Kidney epithelial cell (primary cell): Measurements from ENCODE around the gene PPP1R7. TPM values are rescaled to one million over a fixed set of nuclear protein-coding genes. Genes with fewer than 3 reads are reported as not detected.

Source experiments
- DNase-seq: peaks from one replicate; pipeline ENCODE4 v3.0.0-alpha.2; 2010; ENCODE audit warnings: low read depth
- H3K27me3 ChIP-seq: 2 replicates; pipeline ENCODE4 v1.6.0; 2011; ENCODE audit warnings: low read length; ENCODE audit not compliant: control insufficient read depth, insufficient read depth
- H3K36me3 ChIP-seq: 2 replicates; pipeline ENCODE4 v1.5.1; 2011; ENCODE audit warnings: low read length; ENCODE audit not compliant: control insufficient read depth, insufficient read depth
- H3K4me3 ChIP-seq: 2 replicates; pipeline ENCODE4 v1.5.1; 2011; ENCODE audit warnings: low read depth, mild to moderate bottlenecking, control low read depth, low read length
- total RNA-seq: library from RNA; depleted of rRNA; stranded (reverse); fragments of >200 nt; gene quantifications from 2 replicates; pipeline ENCODE4 v1.2.3, GENCODE V29; 2015
- TF ChIP-seq, protein P1 (sequence below): IDR thresholded peaks from 2 replicates; pipeline ENCODE4 v1.5.1; 2011; ENCODE audit warnings: mild to moderate bottlenecking, moderate library complexity, low read length, control low read depth, inconsistent platforms; ENCODE audit not compliant: insufficient read depth, poor library complexity, severe bottlenecking

Gene PPP1R7
- total RNA-seq, 1 donor from 2014 or later, result 82.3 TPM

DNA sequence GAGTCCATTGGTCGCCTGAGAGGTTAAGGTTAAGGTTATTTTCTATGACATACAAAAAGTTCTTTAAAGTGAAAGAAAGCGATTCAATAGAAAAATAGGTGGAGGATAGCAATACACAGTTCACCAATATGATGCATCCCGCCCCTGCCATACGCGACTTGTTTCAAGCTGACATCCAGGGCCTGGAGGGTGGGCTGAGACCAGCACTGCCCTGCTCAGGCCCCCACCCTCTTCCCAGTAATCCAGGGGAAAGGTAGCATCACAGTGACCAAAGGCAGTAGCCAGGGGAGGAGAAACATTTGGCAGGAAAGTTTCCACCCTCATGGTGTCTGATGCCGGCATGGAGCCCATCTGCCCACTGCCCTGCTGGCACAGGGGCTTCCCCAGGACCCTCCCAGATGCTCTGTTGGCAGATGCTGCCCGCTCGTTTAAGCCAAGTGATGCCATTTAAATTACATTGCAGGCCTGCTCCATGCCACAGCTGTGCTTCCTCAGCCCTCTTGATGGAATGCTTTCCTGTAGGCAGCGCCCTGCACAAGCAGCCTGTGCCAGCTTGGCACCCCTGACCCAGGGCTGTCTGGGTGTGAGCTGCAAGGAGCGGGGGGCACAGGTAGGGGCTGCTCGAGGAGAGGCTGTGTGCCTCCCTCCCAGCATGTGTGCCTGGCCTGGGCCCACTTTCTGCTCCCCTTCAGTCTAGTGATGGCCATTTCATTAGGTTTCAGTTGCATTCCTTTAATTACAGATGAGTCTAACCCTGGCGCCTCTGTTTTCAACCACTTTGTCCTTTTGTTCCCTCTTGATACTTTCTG is 27.5 kb downstream of the PPP1R7 start:
- TF ChIP-seq, protein P1, sequence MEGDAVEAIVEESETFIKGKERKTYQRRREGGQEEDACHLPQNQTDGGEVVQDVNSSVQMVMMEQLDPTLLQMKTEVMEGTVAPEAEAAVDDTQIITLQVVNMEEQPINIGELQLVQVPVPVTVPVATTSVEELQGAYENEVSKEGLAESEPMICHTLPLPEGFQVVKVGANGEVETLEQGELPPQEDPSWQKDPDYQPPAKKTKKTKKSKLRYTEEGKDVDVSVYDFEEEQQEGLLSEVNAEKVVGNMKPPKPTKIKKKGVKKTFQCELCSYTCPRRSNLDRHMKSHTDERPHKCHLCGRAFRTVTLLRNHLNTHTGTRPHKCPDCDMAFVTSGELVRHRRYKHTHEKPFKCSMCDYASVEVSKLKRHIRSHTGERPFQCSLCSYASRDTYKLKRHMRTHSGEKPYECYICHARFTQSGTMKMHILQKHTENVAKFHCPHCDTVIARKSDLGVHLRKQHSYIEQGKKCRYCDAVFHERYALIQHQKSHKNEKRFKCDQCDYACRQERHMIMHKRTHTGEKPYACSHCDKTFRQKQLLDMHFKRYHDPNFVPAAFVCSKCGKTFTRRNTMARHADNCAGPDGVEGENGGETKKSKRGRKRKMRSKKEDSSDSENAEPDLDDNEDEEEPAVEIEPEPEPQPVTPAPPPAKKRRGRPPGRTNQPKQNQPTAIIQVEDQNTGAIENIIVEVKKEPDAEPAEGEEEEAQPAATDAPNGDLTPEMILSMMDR, result no peak
- H3K4me3 ChIP-seq, result no peak overlapping the region
- DNase-seq, result no peak
- no peaks in the 10 kb centered on the region for H3K36me3 ChIP-seq
- H3K27me3 ChIP-seq, result no peaks in the 10 kb centered on the region

DNA sequence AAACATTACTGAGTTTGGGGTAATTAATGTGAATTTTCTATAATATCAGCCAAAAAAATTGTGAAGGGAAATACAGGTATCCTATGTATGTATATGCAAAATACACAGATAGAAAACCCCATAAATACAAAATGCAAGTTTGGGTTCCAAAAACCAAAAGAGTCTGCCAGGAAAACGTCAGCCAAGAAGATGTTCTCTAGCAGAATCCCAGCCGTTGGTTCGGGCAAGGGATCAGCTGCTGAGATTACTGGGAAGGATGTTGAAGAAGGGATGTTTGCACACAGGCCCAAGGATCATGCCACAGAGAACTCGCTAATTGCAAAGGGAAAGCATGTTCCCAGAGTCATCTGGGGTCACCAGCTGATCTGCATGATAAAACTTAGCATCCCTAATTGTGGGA is 28.7 kb downstream of the PPP1R7 start:
- H3K27me3 ChIP-seq, result no peaks in the 10 kb centered on the region
- TF ChIP-seq, protein P1, result no peak
- H3K4me3 ChIP-seq, result no peak overlapping the region
- DNase-seq, result no peak
- H3K36me3 ChIP-seq, result no peaks in the 10 kb centered on the region

GRCh38 chr2:241179899-241180298 is 29.6 kb downstream of the PPP1R7 start:
- DNase-seq, result no peak
- TF ChIP-seq, protein P1, result no peak
- no peaks in the 10 kb centered on the region for H3K36me3 ChIP-seq
- no peaks in the 10 kb centered on the region for H3K27me3 ChIP-seq
- no peak overlapping the region for H3K4me3 ChIP-seq

- Histone ChIP-seq H3K4me3 (no peak overlapping the region), H3K27me3 (no peaks in the 10 kb centered on the region), H3K36me3 (no peaks in the 10 kb centered on the region)
- DNase-seq, result no peak
- TF ChIP-seq, protein P1, result no peak
These were observed 30.2 kb downstream of the PPP1R7 start for GRCh38 chr2:241180495-241180894.

DNA sequence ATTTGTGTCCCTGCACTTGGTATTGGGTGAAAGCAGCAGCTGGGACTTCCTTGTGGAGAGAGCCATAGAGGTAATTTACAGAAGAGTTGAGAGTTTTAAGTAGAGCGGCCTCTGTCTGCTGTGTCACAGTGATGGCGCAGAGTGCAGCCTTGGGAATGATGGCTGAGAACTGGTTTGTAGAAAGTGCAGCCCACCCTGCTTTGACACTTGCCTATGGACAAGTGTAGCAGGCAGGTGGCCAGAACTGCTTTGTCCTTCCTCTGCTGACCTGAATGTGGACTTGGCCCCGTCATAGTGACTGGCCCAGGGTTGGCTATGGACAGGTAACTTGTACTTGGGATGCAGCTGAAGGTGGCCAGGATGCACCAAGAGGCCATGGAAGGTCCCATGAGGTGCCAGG is 31.9 kb downstream of the PPP1R7 start:
- DNase-seq, result no peak
- Histone ChIP-seq H3K36me3 (no peaks in the 10 kb centered on the region), H3K27me3 (peaks cover 3% of the 10 kb centered on the region), H3K4me3 (no peak overlapping the region)
- TF ChIP-seq, protein P1, result no peak
